Neural cell (in vitro differentiated cells): ENCODE measurements around the gene LATS2. TPM values are rescaled to one million over a fixed set of nuclear protein-coding genes. Genes with fewer than 3 reads are reported as not detected.

Source experiments
- H2AFZ ChIP-seq: fragments of 200-600, 300-800 bp; sonication (generic), shearing (Covaris generic); 2 replicates; pipeline ENCODE4 v1.6.0; 2014; ENCODE audit warnings: low read depth, mild to moderate bottlenecking, antibody characterized with exemption, low read length, moderate library complexity
- H3F3A ChIP-seq: fragments of 200-600 bp; shearing (Covaris generic); 2 replicates; pipeline ENCODE4 v1.6.1; 2016; ENCODE audit warnings: mild to moderate bottlenecking, moderate library complexity, mixed read lengths, antibody characterized with exemption, low read length; ENCODE audit not compliant: insufficient read depth, poor library complexity, severe bottlenecking
- H3K27ac ChIP-seq: fragments of 200-600, 300-800 bp; sonication (generic), shearing (Covaris generic); 2 replicates; pipeline ENCODE4 v1.5.1; 2014; ENCODE audit warnings: mild to moderate bottlenecking, low read length, moderate library complexity
- H3K27me3 ChIP-seq: fragments of 300-800, 200-600 bp; sonication (generic), shearing (Covaris generic); 2 replicates; pipeline ENCODE4 v1.6.0; 2014; ENCODE audit warnings: mild to moderate bottlenecking, low read depth, low read length, moderate library complexity; ENCODE audit not compliant: insufficient read depth
- H3K36me3 ChIP-seq: fragments of 300-800, 200-600 bp; sonication (generic), shearing (Covaris generic); 2 replicates; pipeline ENCODE4 v1.5.1; 2014; ENCODE audit warnings: mild to moderate bottlenecking, antibody characterized with exemption, low read length, moderate library complexity; ENCODE audit not compliant: insufficient read depth
- H3K4me2 ChIP-seq: fragments of 300-800, 200-600 bp; sonication (generic), shearing (Covaris generic); 2 replicates; pipeline ENCODE4 v1.6.0; 2014; ENCODE audit warnings: mild to moderate bottlenecking, low read length
- H3K4me3 ChIP-seq: fragments of 300-800, 200-600 bp; sonication (generic), shearing (Covaris generic); 2 replicates; pipeline ENCODE4 v1.5.1; 2014; ENCODE audit warnings: mild to moderate bottlenecking, low read length, moderate library complexity
- H3K79me2 ChIP-seq: fragments of 200-600 bp; shearing (Covaris generic); replicated peaks from 2 replicates; pipeline ENCODE4 v1.6.0; 2014; ENCODE audit warnings: mild to moderate bottlenecking, low read length, moderate library complexity; ENCODE audit not compliant: insufficient read depth
- H3K9ac ChIP-seq: fragments of 300-800, 200-600 bp; sonication (generic), shearing (Covaris generic); 2 replicates; pipeline ENCODE4 v1.6.1; 2016; ENCODE audit warnings: mild to moderate bottlenecking, low read length, mixed read lengths
- H3K9me2 ChIP-seq: fragments of 200-600 bp; shearing (Covaris generic); 2 replicates; pipeline ENCODE4 v1.6.1; 2016; ENCODE audit warnings: mild to moderate bottlenecking, low read length, mixed read lengths; ENCODE audit not compliant: insufficient read depth
- H3K9me3 ChIP-seq: fragments of 200-600, 300-800 bp; sonication (generic), shearing (Covaris generic); 2 replicates; pipeline ENCODE4 v1.6.1; 2016; ENCODE audit warnings: mild to moderate bottlenecking, mixed run types, low read length, moderate library complexity, mixed read lengths
- H4K20me1 ChIP-seq: fragments of 200-600 bp; shearing (Covaris generic); 2 replicates; pipeline ENCODE4 v1.6.1; 2016; ENCODE audit warnings: mild to moderate bottlenecking, mixed run types; ENCODE audit not compliant: insufficient read depth
- CTCF ChIP-seq: fragments of 450-650 bp; IDR thresholded peaks from 2 replicates; pipeline ENCODE4 v1.5.1; 2014; ENCODE audit warnings: antibody characterized with exemption, mild to moderate bottlenecking, moderate library complexity; ENCODE audit not compliant: poor library complexity, severe bottlenecking
- EP300 ChIP-seq: fragments of 450-650 bp; conservative IDR thresholded peaks from 2 replicates; pipeline ENCODE4 v1.6.1; 2014; ENCODE audit warnings: antibody characterized with exemption, mild to moderate bottlenecking, moderate library complexity; ENCODE audit not compliant: poor library complexity, severe bottlenecking
- EZH2 ChIP-seq: fragments of 200-600, 300-800 bp; shearing (Covaris generic), sonication (generic); IDR thresholded peaks from 2 replicates; pipeline ENCODE4 v1.6.1; 2014; ENCODE audit warnings: antibody characterized with exemption, low read length, borderline replicate concordance, mild to moderate bottlenecking; ENCODE audit not compliant: insufficient read depth, poor library complexity, severe bottlenecking
- MXI1 ChIP-seq: fragments of 450-650 bp; conservative IDR thresholded peaks from 2 replicates; pipeline ENCODE4 v1.6.1; 2014; ENCODE audit warnings: antibody characterized with exemption, mild to moderate bottlenecking; ENCODE audit not compliant: poor library complexity, severe bottlenecking
- POLR2AphosphoS5 ChIP-seq: IDR thresholded peaks from 2 replicates; pipeline ENCODE4 v1.6.1; 2012
- RAD21 ChIP-seq: fragments of 450-650 bp; conservative IDR thresholded peaks from 2 replicates; pipeline ENCODE4 v1.6.1; 2014; ENCODE audit warnings: antibody characterized with exemption, mild to moderate bottlenecking, moderate library complexity
- REST ChIP-seq: IDR thresholded peaks from 2 replicates; pipeline ENCODE4 v1.6.1; 2012; ENCODE audit warnings: borderline replicate concordance
- SMC3 ChIP-seq: fragments of 450-650 bp; conservative IDR thresholded peaks from 2 replicates; pipeline ENCODE4 v1.6.1; 2014; ENCODE audit warnings: antibody characterized with exemption, mild to moderate bottlenecking, moderate library complexity; ENCODE audit not compliant: poor library complexity
- TAF1 ChIP-seq: IDR thresholded peaks from 2 replicates; pipeline ENCODE4 v1.6.1; 2012; ENCODE audit warnings: low read depth
- polyA plus RNA-seq: library from polyadenylated mRNA; depleted of rRNA; stranded (reverse); fragments of >200 nt; gene quantifications from 2 replicates; pipeline ENCODE4 v1.2.3, GENCODE V29; 2014

LATS2 gene
- polyA plus RNA-seq, 1 donor from 2014 or later: 2.6 TPM

GRCh38 chr13:20973886-20974425 is 87.4 kb downstream of the LATS2 start:
- no peaks in the 10 kb centered on the region for H4K20me1 ChIP-seq
- H3K4me2 ChIP-seq: no peak overlapping the region
- H3K79me2 ChIP-seq: no peaks in the 10 kb centered on the region
- H3K9me3 ChIP-seq: no peaks in the 10 kb centered on the region
- no peak overlapping the region for H3K27ac ChIP-seq
- no peak overlapping the region for H3K4me3 ChIP-seq
- no peaks in the 10 kb centered on the region for H3K27me3 ChIP-seq
- H3F3A ChIP-seq: no peaks in the 10 kb centered on the region
- H3K9me2 ChIP-seq: no peaks in the 10 kb centered on the region
- no peaks in the 10 kb centered on the region for H3K36me3 ChIP-seq
- H2AFZ ChIP-seq: no peak overlapping the region
- TF ChIP-seq POLR2AphosphoS5: no peak
- TF ChIP-seq TAF1: no peak
- no peak overlapping the region for H3K9ac ChIP-seq

GRCh38 chr13:20972731-20973130 is 88.7 kb downstream of the LATS2 start:
- Histone ChIP-seq H3K27ac (no peak overlapping the region), H3F3A (no peaks in the 10 kb centered on the region), H2AFZ (no peak overlapping the region), H3K9me3 (no peaks in the 10 kb centered on the region), H3K4me3 (no peak overlapping the region), H3K9me2 (no peaks in the 10 kb centered on the region), H3K27me3 (no peaks in the 10 kb centered on the region), H3K9ac (no peak overlapping the region), H3K79me2 (no peaks in the 10 kb centered on the region), H4K20me1 (no peaks in the 10 kb centered on the region), H3K4me2 (no peak overlapping the region), H3K36me3 (no peaks in the 10 kb centered on the region)
- TF ChIP-seq TAF1 (no peak), SMC3 (no peak), EZH2 (no peak), RAD21 (no peak), EP300 (no peak), MXI1 (no peak), POLR2AphosphoS5 (no peak), REST (no peak), CTCF (no peak)

- Histone ChIP-seq H3K27ac (no peak overlapping the region), H4K20me1 (no peaks in the 10 kb centered on the region), H3F3A (no peaks in the 10 kb centered on the region), H3K36me3 (no peaks in the 10 kb centered on the region), H3K9me3 (no peaks in the 10 kb centered on the region), H2AFZ (no peak overlapping the region), H3K4me3 (no peak overlapping the region), H3K27me3 (no peaks in the 10 kb centered on the region), H3K4me2 (no peak overlapping the region), H3K9me2 (no peaks in the 10 kb centered on the region), H3K79me2 (no peaks in the 10 kb centered on the region), H3K9ac (no peak overlapping the region)
- TF ChIP-seq TAF1: no peak
- TF ChIP-seq MXI1: no peak
- no peak for TF ChIP-seq EZH2
- TF ChIP-seq POLR2AphosphoS5: no peak
- TF ChIP-seq REST: no peak
- no peak for TF ChIP-seq CTCF
- TF ChIP-seq SMC3: no peak
- no peak for TF ChIP-seq EP300
- no peak for TF ChIP-seq RAD21
Observed at GRCh38 chr13:20969182-20969581, 92.2 kb downstream of the LATS2 start.
